DMS114 treated with DMSO at 0.1 percent for 48 hours (cell line): ENCODE measurements around the gene SLC23A2.

ENCODE experiments used
- DNase-seq: peaks from one replicate; lab custom pipeline; 2025; ENCODE audit not compliant: unreplicated experiment; lab: John Stamatoyannopoulos, UW

SLC23A2 gene

GRCh38 chr20:4905613-4906012 lies 95.7 kb downstream of the SLC23A2 start:
- DNase-seq: no peak

GRCh38 chr20:4905195-4905594 lies 96.1 kb downstream of the SLC23A2 start:
- no peak for DNase-seq

DNA sequence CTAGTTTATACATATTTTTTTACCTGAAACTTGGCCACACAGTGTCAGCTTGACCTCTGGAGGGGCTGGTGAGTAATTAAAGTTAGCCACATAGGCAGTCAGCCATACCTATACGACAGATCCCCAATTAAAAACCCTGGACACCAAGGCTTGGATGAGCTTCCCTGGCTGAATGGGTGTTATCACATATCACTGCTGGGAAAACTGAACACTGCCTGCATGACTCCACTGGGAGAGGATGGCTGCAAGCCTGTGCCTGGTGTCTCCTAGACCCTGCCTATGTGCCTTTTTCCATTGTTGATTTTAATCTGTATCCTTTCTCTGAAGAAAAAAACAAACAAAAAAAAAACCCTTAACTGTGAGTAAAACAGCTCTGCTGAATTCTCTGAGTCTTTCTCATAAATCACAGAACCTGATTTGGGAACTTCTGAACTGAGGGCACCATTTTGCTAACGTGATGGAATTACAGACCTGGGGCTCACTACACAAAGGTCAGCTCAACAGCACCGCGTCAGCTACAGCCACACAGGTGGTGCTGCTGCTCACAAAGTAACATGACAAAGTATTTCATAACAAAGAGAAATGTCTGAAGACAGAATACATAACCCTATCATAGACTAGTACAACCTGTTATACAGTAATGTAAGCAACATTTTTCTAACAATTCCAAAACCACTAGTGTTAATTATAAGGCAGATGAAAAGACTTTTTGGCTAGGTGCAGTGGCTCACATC lies 97.0 kb downstream of the SLC23A2 start:
- DNase-seq: no peak

DNA sequence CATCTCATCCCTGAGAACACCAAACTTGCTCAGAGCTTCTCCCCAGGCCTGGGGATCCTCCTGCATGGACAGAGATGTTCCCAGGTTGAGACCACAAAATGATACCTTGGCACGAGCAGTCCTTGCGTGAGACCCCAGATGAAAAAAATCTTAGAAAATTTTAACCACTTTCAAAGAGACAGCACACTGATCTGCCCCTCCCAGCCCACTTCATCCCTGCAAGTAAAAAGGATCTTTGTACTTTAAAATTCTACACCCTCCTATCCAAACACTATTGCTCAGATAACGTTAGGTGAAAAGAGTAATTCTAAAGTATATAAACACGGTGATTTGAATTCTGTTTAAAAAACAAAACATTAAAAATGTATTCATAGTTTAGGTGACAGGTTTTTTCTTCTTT lies 98.5 kb downstream of the SLC23A2 start:
- no peak for DNase-seq

DNA sequence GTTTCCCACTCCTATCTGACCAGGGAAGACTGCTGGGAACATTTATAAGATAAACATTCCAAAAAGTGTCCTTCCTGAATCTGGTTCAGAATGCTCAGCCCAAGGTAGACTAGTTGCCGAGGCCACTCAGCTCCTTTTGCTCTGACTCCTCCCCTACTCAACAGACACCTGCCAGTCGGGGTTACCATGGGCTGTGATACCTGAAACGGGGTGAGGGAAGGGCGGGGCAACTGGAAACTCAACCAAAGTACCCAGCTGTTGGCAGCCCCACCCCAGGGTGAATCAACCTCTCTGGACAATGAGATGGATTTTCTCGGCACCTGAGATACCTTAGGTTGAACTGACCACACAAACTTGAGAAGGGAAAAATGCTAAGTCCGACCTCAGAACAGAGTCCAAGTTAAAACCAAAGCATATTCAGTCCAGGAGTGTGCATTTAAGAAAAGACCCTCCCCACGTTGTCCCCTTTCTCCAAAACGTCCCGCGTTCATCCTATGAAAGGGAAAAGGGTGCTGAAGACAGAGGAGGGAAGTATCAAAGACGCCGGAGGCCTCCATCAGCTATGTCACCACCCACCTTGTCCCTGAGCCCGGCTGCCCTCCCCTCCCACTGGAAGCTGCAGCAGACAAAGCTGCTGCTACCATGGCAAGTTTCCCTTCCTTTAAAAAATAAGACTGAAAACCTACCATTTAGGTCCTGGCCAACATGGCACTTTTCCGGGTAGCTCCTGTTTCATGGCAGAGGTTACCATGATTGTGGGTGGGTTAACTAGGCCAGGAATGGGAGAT lies 100.1 kb downstream of the SLC23A2 start:
- no peak for DNase-seq

DNA sequence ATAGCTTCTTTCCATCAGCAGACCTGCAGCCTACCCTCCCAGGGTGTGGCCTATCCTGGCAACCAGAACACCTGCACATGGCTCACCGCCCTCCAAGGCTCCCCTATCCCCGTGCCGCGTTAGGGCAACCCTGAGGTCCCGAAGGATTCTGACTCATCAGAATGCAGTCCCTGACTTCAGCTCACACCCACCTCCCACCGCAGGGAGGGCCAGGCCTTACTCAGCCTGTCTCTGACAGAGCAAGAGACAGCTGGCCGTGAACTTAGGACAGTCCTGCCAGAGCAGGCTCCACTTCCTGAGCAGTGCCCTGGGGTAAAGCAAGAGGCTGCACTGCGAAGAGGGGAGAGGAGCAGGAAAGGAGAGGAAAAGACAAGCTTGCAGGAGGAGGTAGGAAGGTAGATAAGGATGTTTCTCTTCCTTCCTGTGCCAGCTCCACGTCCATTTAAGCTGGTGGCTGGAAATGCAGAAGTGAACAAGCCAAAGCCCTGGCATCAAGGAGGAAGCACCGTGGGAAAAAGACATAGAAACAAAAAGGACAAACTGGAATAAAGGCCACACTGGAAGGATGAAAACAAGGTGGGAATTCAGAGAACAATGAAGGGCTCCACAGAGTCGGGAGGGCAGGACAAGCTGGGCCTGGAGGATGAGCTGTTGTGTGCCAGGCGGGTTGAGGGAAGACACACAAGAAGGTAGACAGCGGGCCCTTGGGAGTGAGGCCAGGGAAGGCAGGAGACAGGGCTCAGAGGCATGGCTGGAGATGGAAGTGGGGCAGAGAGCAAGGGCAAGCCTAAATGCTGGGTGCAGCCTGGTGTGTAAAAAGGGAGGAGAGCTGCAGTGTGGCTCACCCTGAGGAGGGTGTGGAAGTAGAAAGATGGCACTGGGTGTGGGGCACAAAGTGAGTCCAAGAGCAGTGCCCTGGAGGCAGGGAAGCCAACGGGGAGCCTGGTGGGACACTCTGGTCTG lies 102.7 kb downstream of the SLC23A2 start:
- DNase-seq: no peak

- no peak for DNase-seq
Observed at GRCh38 chr20:4897600-4897999, 103.7 kb downstream of the SLC23A2 start.

DNA sequence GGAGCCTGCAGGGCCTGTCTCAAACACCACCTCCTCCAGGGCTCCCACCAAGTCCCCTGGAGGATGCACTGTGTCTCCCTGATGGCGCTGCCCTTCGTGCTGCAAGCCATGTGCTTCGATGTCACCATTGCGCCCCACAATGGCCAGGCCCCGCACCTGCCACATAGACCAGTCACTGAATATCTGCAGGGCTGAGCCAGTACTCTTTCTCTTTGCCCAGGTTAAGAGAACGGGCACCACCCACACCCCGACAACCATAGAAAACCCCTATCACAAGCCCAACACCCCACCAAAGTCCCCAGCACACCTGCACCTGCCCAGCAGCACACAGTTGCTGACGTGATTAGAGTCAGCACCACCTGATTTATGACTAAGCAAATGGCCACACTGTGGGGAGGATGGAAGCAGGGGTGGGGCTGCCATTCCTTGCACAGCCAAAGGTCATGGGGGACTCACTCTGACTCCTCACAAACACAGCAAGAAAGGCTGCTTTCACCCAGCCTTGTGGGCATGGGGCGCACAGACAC lies 104.3 kb downstream of the SLC23A2 start:
- DNase-seq: no peak

DNA sequence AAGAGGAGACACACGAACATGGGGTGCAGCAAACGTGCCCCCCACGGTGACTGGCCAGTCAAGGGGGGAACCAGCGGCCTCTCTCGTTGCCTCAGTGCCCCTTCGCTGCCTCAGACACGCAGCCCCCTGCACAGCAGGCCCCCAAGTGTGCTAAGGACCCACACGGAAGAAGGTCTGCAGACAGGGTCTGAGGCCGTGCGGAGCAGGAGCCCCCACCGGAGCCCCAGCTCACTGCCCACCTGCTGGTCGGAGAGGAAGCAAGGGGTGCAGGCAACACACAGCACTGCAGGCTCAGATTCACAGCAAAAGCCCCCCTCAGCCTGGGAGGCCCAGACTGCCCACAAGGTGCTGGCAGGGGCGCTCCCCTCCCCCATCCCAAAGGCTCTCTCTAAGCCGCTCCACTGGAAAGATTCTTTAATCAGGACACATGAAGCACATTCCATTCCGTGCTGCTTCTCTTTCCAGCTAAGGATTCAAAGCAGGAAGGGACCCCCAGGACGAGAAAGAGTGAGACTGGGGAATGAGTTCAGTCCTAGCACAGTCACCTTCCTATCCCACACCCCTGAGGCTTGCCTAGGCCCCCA lies 105.1 kb downstream of the SLC23A2 start:
- DNase-seq: no peak

DNA sequence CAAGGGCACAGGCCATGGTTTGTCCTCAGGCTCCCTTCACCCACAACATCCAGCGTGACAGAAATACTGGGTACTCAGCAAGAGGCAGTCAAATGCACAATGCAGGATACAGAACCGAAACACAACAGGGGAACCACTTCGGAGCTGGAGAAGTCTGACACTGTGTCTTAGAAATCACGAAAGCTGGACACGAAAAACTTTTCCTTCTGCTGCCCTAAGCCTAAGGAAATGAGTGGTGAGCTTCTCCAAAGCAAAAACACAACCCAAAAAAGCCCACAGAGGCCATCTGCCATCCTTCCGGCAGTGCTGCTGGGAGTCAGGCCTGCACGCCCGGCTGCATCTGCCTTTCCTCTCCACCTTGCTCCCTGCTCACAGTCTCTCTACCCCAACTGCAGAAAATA lies 106.3 kb downstream of the SLC23A2 start:
- DNase-seq: no peak

DNA sequence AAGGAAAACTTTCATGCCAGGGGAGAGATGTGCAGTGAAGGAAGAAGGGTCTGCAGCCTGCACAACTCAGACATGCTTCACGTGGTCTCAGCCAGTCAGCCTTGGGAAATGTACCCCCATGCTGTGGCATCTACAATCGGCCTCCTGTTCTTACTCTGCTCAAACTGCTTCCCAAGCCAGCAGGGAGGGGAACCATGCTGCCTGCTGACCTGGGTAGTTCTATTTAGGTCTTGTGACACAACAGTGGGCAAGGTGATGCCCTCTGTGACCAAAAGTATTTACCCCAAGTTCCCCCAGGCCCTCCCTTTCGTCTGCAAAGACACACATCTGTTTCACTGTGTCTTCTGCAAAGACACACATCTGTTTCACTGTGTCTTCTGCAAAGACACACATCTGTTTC lies 106.9 kb downstream of the SLC23A2 start:
- no peak for DNase-seq

DNA sequence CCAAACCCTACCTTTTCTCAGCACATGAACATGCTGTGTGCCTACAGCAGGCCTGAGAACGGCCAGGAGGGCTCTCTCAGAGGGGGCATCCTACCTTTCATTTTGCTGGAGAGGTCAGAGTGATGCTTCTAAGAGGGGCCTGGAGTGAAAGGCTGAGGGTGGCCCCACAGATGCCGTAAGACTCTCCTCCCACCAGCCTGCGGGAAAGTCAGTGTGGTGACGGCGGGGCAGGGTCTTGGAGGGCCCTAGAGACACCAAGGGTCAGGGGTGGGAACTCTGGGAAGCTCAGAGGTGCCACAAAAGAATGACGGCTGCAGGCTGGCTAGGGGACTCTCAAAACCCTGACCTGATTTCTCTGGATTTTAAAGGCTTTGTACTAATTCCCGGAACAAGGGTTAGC lies 107.6 kb downstream of the SLC23A2 start:
- no peak for DNase-seq

- DNase-seq: no peak
Observed at GRCh38 chr20:4891997-4892396, 109.3 kb downstream of the SLC23A2 start.

DNA sequence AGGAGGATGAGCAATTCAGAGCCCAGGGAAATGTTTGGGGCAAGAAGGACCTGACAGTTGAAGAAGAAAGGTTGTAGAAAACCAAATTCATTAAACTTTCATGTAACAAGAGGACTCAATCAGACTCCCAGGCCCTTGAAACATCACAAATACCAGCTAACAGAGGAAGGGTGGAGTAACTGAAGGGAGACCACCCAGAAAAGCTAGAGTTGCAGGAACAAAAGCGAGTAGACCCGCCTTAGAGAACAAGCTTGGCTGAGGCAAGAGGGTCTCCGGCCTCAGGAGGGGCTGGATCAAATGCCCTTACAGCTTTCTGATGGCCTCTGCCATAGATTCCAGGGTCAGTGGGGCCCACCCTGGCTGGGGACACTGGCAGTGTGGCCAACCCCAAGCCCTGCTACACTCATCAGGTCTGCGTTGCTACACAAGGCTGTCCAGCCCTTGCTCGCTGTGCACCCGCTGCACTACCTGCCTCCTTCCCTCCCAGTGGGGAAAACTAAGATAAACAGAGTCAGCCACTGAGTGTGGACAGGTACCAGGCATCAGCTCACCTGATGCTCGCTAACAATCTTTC lies 110.0 kb downstream of the SLC23A2 start:
- no peak for DNase-seq

GRCh38 chr20:4889446-4889845 lies 111.9 kb downstream of the SLC23A2 start:
- DNase-seq: no peak

GRCh38 chr20:4887586-4887985 lies 113.7 kb downstream of the SLC23A2 start:
- no peak for DNase-seq

DNA sequence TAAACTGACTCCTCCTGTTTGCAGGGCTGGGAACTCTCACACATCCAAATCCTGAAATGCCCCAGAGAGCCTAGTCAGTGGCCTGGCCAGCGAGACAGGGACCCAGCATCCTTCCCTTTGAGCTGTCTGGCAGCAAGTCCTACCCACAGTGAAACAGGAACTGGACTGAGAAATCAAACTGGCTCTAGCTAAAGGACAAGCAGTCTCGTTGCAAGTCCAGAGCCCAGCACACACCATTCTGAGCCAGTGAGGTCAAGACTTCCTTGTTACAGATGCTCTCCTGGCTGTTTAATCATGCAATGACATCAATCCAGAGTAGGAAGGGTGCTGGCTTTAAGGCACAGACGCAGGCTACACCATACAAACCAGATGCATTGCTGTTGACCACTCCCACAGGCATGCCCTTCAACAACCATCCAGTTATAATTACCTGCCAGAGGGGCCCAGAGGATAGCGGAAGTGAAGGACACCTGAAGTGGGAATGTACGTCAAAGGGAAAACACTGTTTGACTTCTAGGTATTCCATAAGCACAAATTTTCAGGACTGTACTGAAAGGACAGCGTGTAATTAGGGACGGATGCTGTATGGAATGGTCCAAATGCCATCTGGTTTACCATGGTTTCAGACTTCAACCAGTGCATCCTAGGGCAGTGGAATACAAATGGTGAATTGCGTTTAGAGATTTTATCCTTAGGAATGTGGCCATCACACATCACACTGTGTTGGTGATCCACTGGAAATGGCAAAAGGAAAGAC lies 114.4 kb downstream of the SLC23A2 start:
- DNase-seq: no peak

- no peak for DNase-seq
Observed at GRCh38 chr20:4885877-4886276, 115.4 kb downstream of the SLC23A2 start.

DNA sequence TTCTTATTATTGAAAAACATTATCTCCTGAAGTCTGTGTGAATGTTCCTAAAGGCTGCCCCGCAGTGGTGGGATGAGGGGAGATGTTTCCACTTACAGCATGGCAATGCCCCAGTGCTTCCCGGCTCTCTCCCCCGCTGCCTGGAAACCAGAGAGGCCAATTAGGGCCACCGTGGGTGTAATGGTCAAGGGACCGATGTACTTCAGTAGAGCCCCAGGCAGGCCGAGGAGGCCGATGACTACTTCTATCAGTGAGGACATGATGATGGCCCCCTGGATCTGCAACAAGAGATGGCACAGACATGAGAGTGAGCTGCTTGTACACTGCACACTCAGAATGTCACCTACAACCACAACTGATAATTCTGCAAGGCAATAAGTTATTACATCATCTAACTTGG lies 117.8 kb downstream of the SLC23A2 start:
- DNase-seq: no peak

GRCh38 chr20:4883051-4883450 lies 118.3 kb downstream of the SLC23A2 start:
- DNase-seq: no peak
